COLO668 (cell line): Measurements from ENCODE around the gene ARL5C.

ENCODE experiments used
- DNase-seq: peaks from one replicate; lab custom pipeline; 2025; ENCODE audit not compliant: unreplicated experiment; lab: John Stamatoyannopoulos, UW

ARL5C gene, protein sequence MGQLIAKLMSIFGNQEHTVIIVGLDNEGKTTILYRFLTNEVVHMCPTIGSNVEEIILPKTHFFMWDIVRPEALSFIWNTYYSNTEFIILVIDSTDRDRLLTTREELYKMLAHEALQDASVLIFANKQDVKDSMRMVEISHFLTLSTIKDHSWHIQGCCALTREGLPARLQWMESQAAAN

DNA sequence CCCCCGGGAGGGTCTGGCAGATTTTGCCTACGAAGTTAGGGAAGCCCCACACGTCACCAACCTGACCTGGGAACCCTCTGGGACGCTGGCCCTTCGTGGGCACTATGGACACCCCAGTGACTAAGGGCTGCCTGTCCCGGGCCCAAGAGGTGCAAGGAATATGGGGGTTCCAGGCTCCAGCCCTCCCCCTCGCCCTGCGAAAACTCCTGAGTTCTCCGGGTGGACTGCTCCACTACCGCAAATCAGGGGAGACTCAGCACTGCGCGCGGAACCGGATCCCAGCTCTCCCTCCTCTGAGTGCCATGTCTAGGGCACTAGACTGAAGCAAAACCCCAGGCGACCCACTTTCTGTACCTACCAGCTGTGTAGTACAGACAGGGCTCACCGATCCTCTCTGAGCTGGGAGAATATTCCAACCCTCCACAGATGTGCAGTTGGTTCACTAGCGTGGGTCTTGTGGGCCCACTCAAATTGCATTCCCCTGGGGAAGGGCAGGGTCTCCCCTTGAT is at the start of gene ARL5C:
TSS of gene ARL5C (minus strand) at position 321 of the 509 bp plus-strand sequence. CDS start 401 bp downstream, outside the sequence.
- no peak for DNase-seq

DNA sequence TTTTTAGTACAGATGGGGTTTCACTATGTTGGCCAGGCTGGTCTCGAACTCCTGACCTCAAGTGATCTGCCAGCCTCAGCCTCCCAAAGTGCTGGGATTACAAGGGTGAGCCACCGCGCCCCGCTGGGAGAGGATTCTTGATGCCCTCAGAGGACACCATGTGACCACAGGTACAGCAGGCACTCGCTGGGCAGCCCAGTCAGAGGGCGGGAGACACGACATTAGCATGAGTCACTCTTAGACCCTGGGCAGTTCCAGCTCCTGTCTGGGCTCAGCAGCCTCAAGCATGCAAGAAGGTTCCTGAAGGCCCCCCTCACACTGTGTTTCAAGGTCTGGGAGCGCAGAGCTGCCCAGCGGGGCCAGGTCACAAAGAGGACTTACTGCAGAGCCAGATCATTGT is 47.9 kb upstream of the ARL5C start:
- peak; percentile 2 for DNase-seq

DNA sequence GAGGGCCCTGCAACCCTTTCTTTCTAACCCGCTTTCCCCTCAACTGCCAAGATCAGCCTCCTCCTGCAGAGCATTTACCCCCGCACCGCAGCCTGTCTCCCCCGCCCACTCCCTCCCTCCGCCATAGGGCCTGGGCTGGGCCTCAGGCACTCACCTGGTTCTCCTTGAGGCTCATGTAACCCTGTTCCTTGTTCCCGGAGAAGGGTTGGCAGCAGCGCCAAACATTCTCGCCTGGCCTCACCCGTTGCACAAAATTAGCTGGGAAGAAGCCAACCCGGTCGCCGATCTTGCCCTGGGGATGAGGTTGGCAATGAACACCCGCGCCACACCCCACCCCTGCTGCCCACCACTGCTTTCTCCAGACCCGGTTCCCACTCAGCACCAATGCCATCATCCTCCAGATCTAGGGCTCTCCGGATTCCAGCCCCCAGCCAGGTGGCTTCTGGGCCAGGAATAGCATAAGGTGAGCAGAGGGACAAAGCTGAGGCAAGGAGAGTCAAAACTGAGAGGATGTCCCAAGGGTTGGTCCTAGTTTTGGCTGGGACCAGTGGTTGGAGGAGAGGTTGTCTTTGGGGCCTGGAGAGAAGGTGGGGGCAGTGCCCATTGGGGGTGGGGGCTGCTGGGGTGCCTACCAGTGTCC is 47.0 kb upstream of the ARL5C start:
- DNase-seq: no peak

DNA sequence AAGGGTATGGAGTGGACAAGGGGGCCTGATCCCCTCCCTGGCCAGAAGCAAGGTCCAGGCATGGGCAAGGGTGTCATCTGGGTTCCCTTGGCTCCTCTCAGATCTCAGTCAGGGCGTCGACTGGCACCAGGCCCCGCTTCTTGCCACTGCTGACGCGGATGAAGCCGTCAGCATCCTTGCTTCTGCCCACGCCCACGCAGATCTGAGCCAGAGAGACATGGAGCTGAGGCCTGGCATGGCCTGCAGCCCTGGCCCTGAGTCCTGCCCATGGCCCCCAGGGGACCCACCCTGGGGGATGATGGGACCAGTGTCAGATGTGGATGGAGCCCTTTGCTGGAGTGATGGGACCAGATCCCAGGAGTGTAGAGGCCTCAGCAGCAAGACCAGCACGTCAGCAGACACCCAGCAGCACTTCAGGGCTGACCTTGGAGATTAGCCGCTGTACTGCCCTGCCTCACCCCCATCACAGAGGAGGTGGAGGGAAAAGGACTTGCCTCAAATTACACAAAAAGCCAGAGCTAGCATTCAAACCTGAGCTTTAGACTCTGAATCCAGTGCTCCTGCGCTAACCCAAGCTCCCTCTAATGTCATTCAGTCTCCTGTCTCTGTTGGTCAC is 46.3 kb upstream of the ARL5C start:
- DNase-seq: no peak

DNA sequence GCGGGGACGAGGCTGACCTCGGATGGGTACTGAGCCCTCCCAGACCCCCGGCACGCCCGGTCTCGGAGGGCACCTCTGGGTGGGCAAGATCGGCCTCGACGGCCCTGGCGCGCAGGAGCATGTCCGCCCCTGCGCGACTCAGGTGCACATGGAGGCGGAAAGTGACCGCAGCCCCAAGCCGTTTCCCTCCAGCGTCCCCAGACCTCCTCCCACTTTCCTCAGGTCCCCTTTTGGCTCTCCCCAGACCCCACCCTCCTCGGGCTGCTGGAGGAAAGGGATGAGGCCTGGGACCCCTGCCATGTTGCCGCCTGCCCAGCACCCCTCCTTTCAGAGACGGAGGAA is 44.1 kb upstream of the ARL5C start:
- DNase-seq: no peak

DNA sequence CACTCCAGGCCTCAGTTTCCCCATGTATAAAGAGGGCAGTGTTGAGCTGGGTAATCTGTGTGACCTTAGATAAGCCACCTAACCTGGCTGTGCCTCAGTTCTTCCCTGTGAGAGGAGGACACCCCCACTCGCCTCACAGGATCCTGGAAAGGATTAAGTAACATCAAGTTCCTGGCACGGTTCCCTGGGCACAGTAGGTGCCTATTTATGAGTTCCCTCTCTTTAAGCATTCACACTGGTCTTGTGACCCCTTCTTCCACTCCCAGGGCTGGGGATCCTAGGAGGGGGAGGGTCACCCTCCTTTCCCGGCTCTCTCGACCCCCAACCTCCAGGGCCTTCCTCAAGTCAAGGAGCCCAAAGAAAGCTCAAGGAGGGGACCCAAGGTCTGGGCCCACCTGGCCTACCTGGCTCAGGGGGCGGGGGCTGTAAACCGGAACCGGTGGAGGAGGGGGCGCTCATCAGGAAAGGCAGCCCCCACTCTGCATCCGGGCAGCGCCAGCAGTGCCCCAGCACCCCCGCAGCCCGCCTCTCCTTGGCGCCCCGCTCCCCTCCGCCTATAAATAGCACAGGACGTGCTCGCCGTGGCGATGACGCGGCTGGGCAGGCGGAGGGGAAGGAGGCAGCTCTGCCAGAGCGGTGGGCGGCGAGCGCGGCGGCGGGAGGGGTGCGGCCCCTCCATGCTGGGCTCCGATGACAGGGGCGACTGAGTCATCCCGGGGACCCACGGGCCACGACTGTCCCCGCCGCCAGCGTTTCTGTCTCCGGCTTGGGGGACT is 43.5 kb upstream of the ARL5C start:
- peak; percentile 20 for DNase-seq

DNA sequence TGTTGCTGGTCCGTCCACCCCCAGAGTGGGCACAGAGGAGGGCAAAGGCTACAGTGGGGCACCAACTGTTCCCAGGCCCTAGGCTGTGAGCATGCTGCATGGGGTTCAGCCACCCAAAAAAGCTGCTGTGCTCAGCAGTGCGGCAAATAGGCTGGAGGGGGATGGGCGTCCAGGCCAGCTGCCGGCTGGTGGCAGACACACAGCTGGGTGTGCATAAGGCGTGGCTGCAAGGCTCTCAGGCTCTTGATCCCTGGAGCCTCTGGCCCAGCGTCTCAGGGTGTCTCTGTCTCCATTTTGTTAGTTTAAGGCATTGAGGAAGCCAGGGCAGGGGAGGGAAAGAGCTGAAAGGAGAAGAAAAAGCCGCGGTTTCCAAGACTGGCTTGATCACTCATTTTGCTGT is 42.9 kb upstream of the ARL5C start:
- DNase-seq: peak; percentile 74

DNA sequence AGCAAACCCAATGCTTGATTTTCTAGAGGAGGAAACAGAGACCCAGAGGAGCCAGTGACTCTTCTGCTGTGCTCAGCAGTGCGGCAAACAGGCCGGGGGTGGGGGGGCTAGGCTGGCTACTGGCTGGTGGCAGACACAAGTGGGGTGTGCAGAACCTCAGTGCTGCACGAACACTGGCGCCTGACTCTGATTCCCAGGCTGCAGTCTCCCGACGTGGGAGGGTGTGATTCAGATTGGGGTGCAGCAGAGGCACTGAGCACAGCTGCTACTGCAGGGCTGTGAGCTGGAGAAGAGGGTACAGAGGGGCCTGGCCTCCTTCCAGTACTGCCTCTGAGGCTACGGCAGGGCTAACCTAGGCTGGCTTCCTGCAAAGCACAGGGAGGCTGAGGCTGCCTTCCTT is 42.2 kb upstream of the ARL5C start:
- DNase-seq: no peak

DNA sequence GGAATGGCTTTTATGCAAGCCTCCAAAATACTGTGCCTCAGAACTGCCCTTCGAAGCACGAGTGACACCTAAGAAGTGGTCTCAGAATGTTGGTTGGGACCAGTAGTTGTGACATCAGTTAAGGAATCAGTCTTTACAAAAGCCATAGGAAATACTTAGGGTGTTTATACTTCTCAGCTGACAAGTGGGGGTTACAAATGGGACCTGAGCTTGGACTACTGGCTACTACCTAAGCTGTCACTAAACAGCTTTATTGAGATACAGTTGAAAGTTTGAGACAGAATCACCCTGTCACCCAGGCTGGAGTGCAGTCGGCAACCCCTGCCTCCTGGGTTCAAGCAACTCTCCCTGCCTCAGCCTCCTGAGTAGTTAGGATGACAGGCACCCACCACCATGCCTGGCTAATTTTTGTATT is 39.2 kb upstream of the ARL5C start:
- no peak for DNase-seq

DNA sequence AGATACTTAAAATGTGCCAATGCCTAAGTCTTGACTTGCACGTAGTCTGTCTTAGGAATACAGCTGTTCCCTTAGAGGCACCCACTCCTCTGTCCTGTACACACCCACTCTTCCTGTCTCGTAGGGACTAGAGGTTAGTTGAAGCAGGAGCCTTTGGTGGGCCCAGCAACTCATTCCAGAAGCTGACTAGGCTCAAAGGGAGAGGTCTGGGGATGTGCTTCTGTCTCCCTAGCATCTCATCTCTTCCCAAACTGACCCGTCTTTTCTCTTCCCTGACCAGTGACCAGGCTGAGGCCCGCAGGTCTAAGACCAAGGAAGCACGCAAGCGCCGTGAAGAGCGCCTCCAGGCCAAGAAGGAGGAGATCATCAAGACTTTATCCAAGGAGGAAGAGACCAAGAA is 38.3 kb upstream of the ARL5C start:
- no peak for DNase-seq

DNA sequence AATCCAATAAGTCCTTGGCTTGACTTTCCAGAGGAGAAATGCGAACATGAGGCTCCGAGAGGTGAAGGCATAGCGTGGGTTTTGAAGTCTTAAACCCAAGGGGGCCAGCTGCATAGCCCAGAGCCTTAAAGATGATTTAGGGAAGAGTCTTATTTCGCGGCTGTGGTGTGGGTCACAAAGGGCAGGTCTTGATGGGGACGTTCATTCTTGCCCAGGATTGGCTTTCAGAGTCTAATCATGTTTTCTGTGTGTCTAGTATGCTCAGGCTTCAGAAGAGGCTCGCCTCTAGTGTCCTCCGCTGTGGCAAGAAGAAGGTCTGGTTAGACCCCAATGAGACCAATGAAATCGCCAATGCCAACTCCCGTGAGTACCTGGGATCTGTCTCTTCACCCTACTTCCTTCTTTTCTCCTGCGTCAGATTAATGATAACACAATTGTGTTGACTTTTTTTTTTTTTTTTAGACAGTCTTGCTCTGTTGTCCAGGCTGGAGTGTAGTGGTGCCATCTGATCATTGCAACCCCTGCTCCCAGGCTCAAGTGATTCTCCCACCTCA is 35.1 kb upstream of the ARL5C start:
- no peak for DNase-seq

DNA sequence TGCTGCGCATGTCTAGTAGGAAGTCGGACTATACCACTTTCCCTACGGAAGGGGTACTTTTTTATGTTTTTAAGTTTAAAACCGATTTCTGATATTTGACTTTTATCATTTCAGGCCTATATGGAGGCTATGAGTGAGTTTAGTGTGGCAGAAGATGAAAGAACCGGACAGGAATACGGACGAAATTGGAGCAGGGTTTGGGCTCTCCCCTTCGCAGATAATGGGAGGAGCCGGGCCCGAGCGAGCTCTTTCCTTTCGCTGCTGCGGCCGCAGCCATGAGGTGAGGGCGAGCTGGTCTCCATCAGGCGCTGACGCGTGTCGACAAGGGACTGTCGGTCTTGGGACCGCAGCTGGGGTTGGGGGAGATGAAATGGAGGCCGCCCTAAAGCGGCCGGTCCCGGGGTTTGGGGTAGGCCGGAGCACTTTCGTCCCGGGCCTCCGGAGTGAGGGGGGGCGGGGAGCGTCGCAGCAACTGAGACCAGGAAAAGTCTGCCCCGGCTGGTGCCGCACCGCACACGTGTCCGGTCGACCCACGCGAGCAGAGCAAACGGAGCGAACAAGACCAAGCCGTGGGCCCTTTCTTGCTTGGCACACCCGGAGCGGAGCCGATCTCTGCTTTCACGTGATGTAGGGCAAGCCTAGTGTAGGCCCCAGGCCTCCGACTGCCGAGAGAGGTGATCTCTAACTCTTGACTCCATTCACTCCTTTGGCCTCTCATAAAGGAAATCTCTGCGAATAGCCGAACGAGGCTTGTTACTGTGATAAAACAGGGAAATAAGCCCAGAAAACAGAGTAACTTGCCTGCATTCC is 34.3 kb upstream of the ARL5C start, which contains the start of gene RPL19:
TSS of gene RPL19 (plus strand) at position 214 of the 810 bp plus-strand sequence. CDS start at position 276, 62 bp downstream.
- DNase-seq: peak; percentile 74

DNA sequence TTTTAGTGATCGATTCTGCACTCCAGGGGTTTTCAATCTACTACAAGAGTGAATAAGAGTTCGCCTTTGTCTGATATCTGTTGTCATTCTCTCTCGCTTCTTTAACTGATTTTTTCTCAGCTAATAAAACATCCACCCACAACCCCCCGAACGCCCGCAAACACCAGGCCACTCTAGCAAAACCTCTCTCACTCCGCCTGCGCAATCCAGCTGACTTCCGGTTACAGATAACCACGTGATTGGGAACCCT is 33.8 kb upstream of the ARL5C start:
- DNase-seq: peak; percentile 78

DNA sequence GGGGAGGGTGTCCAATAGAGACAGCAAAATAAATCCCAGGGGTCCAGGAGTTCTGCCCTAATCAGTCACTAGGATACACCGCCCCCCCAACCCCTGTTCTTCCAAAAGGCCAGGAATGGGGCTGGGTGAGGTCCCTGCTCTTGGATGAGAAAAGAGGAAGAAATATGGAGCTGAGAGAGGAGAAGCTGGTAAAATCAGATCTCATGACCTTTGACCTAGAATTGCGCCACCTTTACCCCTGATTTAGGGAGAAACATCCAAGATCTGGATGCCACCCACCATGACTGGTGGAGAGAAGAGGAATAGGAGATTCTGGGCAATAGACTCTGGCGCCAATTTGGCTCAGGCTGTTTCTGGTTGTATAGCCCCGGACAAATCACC is 32.2 kb upstream of the ARL5C start:
- DNase-seq: no peak

DNA sequence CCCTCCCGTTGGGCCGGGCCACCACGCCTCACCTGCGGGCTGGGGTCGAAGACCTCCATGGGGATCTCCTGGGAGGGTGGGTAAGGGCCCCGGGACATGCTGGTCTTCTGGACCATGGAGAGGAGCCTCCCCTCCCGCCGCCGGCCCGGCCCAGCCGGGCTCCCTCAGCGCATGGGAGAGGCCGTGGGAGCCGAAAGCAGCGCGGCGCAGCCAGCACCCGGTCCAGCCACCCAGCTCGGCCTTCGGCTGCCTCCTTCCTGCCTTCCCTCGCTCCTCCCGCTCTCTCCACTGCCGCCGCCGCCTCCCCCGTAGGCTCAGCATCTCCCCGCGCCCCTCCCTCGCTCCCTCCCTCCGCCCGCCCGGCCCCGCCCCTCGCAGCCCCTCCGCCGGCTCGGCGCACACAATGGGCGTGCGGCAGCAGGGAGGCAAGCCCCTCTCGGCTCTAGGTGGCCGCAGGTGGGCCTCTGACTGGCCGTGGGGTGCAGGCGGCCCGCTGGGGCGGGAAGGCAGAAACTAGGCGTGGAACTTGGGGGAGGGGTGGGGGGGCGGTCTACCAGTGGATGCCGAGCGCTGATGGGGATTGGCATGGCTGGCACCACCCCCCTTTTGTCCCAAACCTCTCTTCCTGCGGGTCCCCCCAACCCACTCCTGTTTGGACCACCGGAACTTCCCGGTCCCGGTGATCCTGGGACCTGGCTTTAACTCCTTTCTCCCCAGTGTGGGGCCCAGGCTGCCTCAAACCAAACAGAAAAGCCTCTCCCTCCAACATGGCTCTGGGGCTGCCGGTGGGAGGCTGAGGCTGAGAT is 31.6 kb upstream of the ARL5C start, which contains the start of gene CACNB1:
TSS of gene CACNB1 (minus strand) at position 290 of the 806 bp plus-strand sequence. CDS start at position 116, 174 bp downstream.
- DNase-seq: peak; percentile 59

DNA sequence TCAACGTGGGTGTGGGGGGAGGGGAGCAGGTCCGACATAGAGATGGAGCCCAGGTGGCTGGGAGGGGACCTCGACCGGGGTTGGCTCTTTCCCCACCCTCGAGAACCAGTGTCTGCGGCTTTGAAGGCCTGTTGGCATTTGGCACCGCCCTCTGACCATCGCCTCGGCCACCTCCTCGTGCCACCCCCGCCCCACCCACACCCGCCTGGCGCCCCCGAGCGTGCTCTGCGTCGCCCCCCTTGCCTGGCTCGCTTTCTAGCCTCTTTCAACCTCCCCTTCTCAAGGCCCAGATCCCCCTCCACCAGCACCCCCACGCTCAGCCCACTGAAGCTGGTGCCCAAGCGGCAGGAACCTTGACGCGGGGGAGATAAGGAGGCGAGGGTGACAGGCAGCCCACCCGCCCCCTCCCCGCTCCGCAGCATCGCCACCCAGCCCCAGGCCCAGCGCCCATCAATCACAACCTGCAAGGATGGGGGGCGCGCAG is 30.9 kb upstream of the ARL5C start:
- peak; percentile 17 for DNase-seq

DNA sequence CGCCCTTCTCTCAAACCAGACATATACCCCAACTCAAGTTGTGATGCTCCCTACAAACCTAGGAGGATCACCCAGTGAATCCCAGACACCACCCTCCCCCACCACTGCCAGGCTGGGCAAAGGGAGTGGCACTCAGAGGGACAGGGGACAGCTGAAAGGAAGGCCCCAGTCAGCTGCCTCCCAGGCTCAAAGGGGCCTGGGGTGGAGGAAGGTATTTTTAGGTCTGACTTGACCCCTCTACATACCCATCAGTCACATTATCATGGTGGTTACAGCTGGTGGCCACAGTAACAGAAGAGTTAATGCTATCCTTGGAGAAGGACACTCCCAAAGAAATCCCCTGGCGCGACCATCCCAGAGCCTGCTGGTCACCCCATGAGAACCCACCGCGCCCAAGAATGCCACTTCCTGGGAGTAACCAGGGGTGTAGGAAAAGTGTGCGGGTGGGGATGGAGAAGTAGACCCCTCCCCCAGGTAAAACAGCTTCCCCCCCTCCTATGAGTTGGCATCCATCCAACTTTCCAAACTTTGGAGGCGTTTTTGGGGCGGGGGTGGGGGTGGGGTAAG is 30.4 kb upstream of the ARL5C start:
- no peak for DNase-seq

DNA sequence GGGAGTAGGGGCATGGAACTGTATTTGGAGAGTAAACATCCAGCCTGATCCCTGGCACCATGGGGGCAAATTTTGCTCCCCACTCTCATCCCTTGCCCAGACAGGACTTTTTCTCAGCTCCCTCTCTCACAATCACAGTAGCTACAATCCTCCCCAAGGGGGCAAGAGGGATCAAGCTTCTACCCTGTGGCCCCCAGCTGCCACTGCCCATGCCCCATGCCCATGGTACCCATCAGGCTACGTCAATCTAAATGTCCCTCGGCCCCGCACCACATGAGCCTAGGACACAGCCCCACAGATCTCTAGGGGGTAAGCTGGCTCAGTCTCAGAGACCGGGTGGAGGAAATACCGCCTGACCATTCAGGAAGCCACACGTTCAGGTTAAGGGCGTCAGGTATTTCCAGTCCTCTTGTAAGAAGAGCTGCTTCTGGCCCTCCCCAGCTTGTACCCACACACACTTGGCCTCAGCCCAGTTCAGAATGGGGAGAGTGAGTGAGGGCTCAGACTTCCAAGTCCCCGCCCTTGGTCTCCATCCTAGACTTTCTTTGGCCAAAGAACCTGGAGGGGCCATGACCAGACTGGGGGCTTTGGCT is 29.7 kb upstream of the ARL5C start:
- no peak for DNase-seq

DNA sequence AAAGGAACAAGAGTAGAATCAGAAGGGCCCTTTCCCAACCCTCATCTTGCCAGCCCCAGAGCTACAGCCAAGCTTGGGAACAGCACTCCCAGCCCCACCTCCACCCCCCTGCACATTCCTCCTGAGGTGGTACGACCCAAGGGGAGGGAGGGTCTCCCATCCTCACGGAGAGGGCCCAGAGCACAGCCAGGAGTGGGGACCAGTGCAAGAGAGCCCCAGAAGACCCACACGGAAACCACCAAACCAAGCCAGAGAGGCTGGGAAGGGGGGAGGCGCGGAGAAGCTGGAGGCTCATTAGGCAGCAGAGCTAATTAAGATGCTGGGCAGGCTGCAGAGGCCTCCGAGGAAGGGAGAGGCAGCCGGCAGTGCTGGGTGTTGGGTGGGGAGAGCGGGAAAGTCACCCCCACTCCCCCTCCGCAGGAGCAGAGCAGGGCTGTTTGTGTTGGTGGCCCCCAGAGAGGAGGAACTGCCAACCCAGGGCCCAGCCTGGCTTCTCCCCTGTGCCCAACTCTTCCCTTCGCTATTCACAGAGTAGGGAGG is 29.1 kb upstream of the ARL5C start:
- no peak for DNase-seq
